Testis (tissue), 3 donors: ENCODE data around the gene KLHDC4. TPM values are rescaled to one million over a fixed set of nuclear protein-coding genes. Genes with fewer than 3 reads are reported as not detected.

ENCODE experiments used
- DNase-seq: peaks from one replicate; pipeline ENCODE4 v3.0.0-alpha.2; 2019
- H3K27ac ChIP-seq, 2 donors: fragments of 200-600 bp; sonication (generic); one replicate each; pipeline ENCODE4 v1.5.1; 2019
- H3K27me3 ChIP-seq: fragments of 200-600 bp; sonication (generic); one replicate; pipeline ENCODE4 v1.5.1; 2019
- H3K36me3 ChIP-seq: fragments of 200-600 bp; sonication (generic); one replicate; pipeline ENCODE4 v1.5.1; 2017; ENCODE audit warnings: low read depth; ENCODE audit errors: missing control alignments
- H3K4me1 ChIP-seq: fragments of 200-600 bp; sonication (generic); one replicate; pipeline ENCODE4 v1.5.1; 2019
- H3K4me3 ChIP-seq, 2 donors: fragments of 200-600 bp; sonication (generic); one replicate each; pipeline ENCODE4 v1.5.1; 2017 to 2019
- H3K9me3 ChIP-seq: fragments of 200-600 bp; sonication (generic); one replicate; pipeline ENCODE4 v1.5.1; 2017
- POLR2A ChIP-seq: fragments of 450-650 bp; IDR thresholded peaks from one replicate; pipeline ENCODE4 v1.6.1; 2017; ENCODE audit warnings: antibody characterized with exemption, mild to moderate bottlenecking, moderate library complexity
- WGBS, 2 donors: methylation state at CpG; one replicate each; pipeline ENCODE4 v1.1.5; 2018; 5-methylcytosine and 5-hydroxymethylcytosine counted together
- intact Hi-C: fragments of 100-400 bp; cut with DNase I; formaldehyde crosslinking; loops from one replicate; pipeline ENCODE4 v1.15.1; 2023; ENCODE audit warnings: low total_unique reads
- polyA plus RNA-seq: library from polyadenylated mRNA; stranded (reverse); fragments of 350-450 nt; fragmentation: Illumina TruSeq; extraction: RNeasy Lipid Tissue Mini Kit (QIAGEN cat#74804); gene quantifications from one replicate; pipeline ENCODE4 v1.2.3, GENCODE V29; 2014; ENCODE audit warnings: low read depth, low replicate concordance; ENCODE audit not compliant: insufficient read depth
- total RNA-seq, 2 donors: library from RNA; depleted of rRNA; stranded (reverse); fragments of >200 nt; gene quantifications; one replicate each; pipeline ENCODE4 v1.2.3, GENCODE V29; 2016
- TF ChIP-seq, protein P1 (sequence below), 3 experiments: fragments of 450-650 bp in 2 of 3; fragments of 200-600 bp in 1 of 3; sonication (generic) in 1 of 3; IDR thresholded peaks; one replicate each; pipeline ENCODE4 v1.5.1; 2016 to 2019; ENCODE audit warnings: antibody characterized with exemption in 3 of 3, mild to moderate bottlenecking in 2 of 3, moderate library complexity in 1 of 3

KLHDC4 gene
- total and polyA plus RNA-seq, 3 donors from 2014 or later = 60.6 to 130 (median 79.2) TPM

- intact Hi-C loops = no loop called here
- DNase-seq = no peak
- Histone ChIP-seq H3K27me3 (no peaks in the 10 kb centered on the region), H3K4me3 (no peak overlapping the region), H3K9me3 (no peaks in the 10 kb centered on the region), H3K27ac (no peak overlapping the region), H3K36me3 (no peaks in the 10 kb centered on the region), H3K4me1 (no peaks in the 10 kb centered on the region)
- 62 to 76% methylated on average over 10 to 11 of the region's 11 CpGs for WGBS, 2 donors
- TF ChIP-seq POLR2A = no peak
- TF ChIP-seq, protein P1, sequence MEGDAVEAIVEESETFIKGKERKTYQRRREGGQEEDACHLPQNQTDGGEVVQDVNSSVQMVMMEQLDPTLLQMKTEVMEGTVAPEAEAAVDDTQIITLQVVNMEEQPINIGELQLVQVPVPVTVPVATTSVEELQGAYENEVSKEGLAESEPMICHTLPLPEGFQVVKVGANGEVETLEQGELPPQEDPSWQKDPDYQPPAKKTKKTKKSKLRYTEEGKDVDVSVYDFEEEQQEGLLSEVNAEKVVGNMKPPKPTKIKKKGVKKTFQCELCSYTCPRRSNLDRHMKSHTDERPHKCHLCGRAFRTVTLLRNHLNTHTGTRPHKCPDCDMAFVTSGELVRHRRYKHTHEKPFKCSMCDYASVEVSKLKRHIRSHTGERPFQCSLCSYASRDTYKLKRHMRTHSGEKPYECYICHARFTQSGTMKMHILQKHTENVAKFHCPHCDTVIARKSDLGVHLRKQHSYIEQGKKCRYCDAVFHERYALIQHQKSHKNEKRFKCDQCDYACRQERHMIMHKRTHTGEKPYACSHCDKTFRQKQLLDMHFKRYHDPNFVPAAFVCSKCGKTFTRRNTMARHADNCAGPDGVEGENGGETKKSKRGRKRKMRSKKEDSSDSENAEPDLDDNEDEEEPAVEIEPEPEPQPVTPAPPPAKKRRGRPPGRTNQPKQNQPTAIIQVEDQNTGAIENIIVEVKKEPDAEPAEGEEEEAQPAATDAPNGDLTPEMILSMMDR (IDR thresholded peaks at IDR 0.05) = no peak
These were observed 101.0 kb downstream of the KLHDC4 start for GRCh38 chr16:87664792-87665191.

- TF ChIP-seq, protein P1 (IDR thresholded peaks at IDR 0.05) = no peak
- TF ChIP-seq POLR2A = no peak
- WGBS, 2 donors = 75 to 85% methylated on average over 20 to 25 of the region's 25 CpGs
These were observed 103.3 kb downstream of the KLHDC4 start for GRCh38 chr16:87662254-87663204.

GRCh38 chr16:87661561-87661960 is 104.2 kb downstream of the KLHDC4 start:
- Histone ChIP-seq H3K4me1 (no peaks in the 10 kb centered on the region), H3K4me3 (no peak overlapping the region), H3K27me3 (no peaks in the 10 kb centered on the region), H3K9me3 (no peaks in the 10 kb centered on the region), H3K36me3 (no peaks in the 10 kb centered on the region), H3K27ac (no peak overlapping the region)
- 32 to 39% methylated on average over 9 to 16 of the region's 16 CpGs for WGBS, 2 donors
- peak; percentile 49 for DNase-seq
- intact Hi-C loops = no loop called here
- TF ChIP-seq, protein P1 (IDR thresholded peaks at IDR 0.05) = no peak
- TF ChIP-seq POLR2A = no peak

More at GRCh38 chr16:87662254-87663204, 103.3 kb downstream of the KLHDC4 start:
- no peak overlapping the region for H3K27ac ChIP-seq
- H3K4me1 ChIP-seq = no peaks in the 10 kb centered on the region
- no peak overlapping the region for H3K4me3 ChIP-seq
- DNase-seq = no peak
- intact Hi-C loops = no loop called here
- no peaks in the 10 kb centered on the region for H3K36me3 ChIP-seq
- H3K27me3 ChIP-seq = no peaks in the 10 kb centered on the region
- H3K9me3 ChIP-seq = no peaks in the 10 kb centered on the region

DNA sequence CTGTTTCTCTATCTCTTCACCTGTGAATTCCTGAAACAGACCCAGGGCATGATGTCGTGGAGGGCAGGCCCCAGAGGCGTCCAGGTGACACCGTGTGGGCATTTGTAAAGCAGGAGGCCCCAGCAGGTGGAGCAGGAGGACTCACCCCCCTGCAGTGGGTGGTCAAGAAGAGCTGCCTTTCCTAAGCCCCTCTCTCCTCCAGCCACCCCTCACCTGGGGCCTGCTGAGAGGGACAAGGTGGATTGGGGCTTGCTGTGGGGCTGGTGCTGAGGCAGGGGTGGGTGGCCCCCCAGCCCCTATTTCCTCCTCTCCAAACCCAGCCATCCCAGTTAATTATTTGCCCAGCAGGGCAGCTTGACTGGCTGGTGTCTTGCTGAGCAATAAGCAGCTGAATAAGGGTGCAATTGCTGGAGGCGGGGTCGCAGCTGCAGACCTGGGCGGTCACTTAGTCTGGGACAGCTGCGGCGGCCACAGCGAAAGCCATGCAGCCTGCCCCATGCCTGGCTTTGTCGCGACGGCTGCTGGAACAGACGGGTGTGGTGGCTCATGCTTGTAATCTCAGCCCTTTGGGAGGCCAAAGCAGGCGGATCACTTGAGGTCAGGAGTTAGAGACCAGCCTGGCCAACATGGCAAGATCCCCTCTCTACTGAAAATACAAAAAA is 107.1 kb downstream of the KLHDC4 start:
- TF ChIP-seq POLR2A = no peak
- TF ChIP-seq, protein P1 (IDR thresholded peaks at IDR 0.05) = no peak
- 58 to 61% methylated on average over 10 to 14 of the region's 14 CpGs for WGBS, 2 donors
- no peak overlapping the region for H3K4me3 ChIP-seq
- no peaks in the 10 kb centered on the region for H3K9me3 ChIP-seq
- intact Hi-C loops = no loop called here
- H3K36me3 ChIP-seq = no peaks in the 10 kb centered on the region
- DNase-seq = no peak
- no peaks in the 10 kb centered on the region for H3K4me1 ChIP-seq
- no peaks in the 10 kb centered on the region for H3K27me3 ChIP-seq
- H3K27ac ChIP-seq = no peak overlapping the region

Other genes with a start within 250 kb of the KLHDC4 start
- gene JPH3, start 163.5 kb downstream of the KLHDC4 start, total RNA-seq = 1 to 10 TPM; 8.3 to 8.7 TPM
- 3.2 TPM for gene JPH3, start 163.5 kb downstream of the KLHDC4 start, polyA plus RNA-seq
- gene SLC7A5, start 103.5 kb upstream of the KLHDC4 start, total RNA-seq = 100 to 1,000 TPM; 263 to 290 TPM
- gene SLC7A5, start 103.5 kb upstream of the KLHDC4 start, polyA plus RNA-seq = 179 TPM
- not detected for gene CA5A, start 170.5 kb upstream of the KLHDC4 start, total RNA-seq
- gene CA5A, start 170.5 kb upstream of the KLHDC4 start, polyA plus RNA-seq = not detected
- gene BANP, start 185.4 kb upstream of the KLHDC4 start, total RNA-seq = 10 to 100 TPM; 55.9 to 60.2 TPM
- 25.3 TPM for gene BANP, start 185.4 kb upstream of the KLHDC4 start, polyA plus RNA-seq